Mucosa of stomach (tissue), 1 donor: ENCODE results near the gene GRK4.

Experiments used
- H3K27me3 ChIP-seq: one replicate; pipeline ENCODE4 v1.7.0; 2013; ENCODE audit warnings: mild to moderate bottlenecking, low read length; ENCODE audit not compliant: control insufficient read depth, insufficient read depth
- H3K36me3 ChIP-seq: one replicate; pipeline ENCODE4 v1.7.0; 2013; ENCODE audit warnings: low read length; ENCODE audit not compliant: control insufficient read depth, insufficient read depth
- H3K4me1 ChIP-seq: one replicate; pipeline ENCODE4 v1.7.0; 2013; ENCODE audit warnings: mild to moderate bottlenecking, low read length; ENCODE audit not compliant: control insufficient read depth, insufficient read depth
- H3K4me3 ChIP-seq: one replicate; pipeline ENCODE4 v1.7.0; 2013; ENCODE audit warnings: low read length
- H3K9ac ChIP-seq: one replicate; pipeline ENCODE4 v1.7.0; 2013; ENCODE audit warnings: mild to moderate bottlenecking, low read length, moderate library complexity
- H3K9me3 ChIP-seq: one replicate; pipeline ENCODE4 v1.7.0; 2013; ENCODE audit warnings: mild to moderate bottlenecking, low read length, moderate library complexity; ENCODE audit not compliant: control insufficient read depth
- donor health status: Pancreatic carcinoma.

The GRK4 gene

GRCh38 chr4:3035249-3035648, 71.9 kb downstream of the GRK4 start:
- Histone ChIP-seq H3K9me3 (no peaks in the 10 kb centered on the region), H3K4me1 (peaks cover 20% of the 10 kb centered on the region), H3K9ac (no peak overlapping the region), H3K36me3 (no peaks in the 10 kb centered on the region), H3K27me3 (peaks cover 10% of the 10 kb centered on the region), H3K4me3 (no peak overlapping the region)

GRCh38 chr4:3035674-3036073, 72.3 kb downstream of the GRK4 start:
- Histone ChIP-seq H3K9me3 (no peaks in the 10 kb centered on the region), H3K4me3 (no peak overlapping the region), H3K9ac (no peak overlapping the region), H3K36me3 (no peaks in the 10 kb centered on the region), H3K27me3 (peaks cover 12% of the 10 kb centered on the region), H3K4me1 (peaks cover 20% of the 10 kb centered on the region)

GRCh38 chr4:3036131-3036952, 73.0 kb downstream of the GRK4 start:
- Histone ChIP-seq H3K4me3 (no peak overlapping the region), H3K36me3 (no peaks in the 10 kb centered on the region), H3K9me3 (no peaks in the 10 kb centered on the region), H3K9ac (no peak overlapping the region), H3K4me1 (peaks cover 19% of the 10 kb centered on the region), H3K27me3 (peaks cover 10% of the 10 kb centered on the region)

- H3K4me3 ChIP-seq = no peak overlapping the region
- no peaks in the 10 kb centered on the region for H3K36me3 ChIP-seq
- H3K9me3 ChIP-seq = no peaks in the 10 kb centered on the region
- peaks cover 10% of the 10 kb centered on the region for H3K27me3 ChIP-seq
- H3K4me1 ChIP-seq = peaks cover 26% of the 10 kb centered on the region
- H3K9ac ChIP-seq = no peak overlapping the region
These were observed 74.6 kb downstream of the GRK4 start for GRCh38 chr4:3037957-3038461.

GRCh38 chr4:3039706-3040366, 76.5 kb downstream of the GRK4 start:
- Histone ChIP-seq H3K9ac (no peak overlapping the region), H3K4me3 (no peak overlapping the region), H3K9me3 (no peaks in the 10 kb centered on the region), H3K27me3 (peaks cover 10% of the 10 kb centered on the region), H3K36me3 (no peaks in the 10 kb centered on the region), H3K4me1 (peaks cover 26% of the 10 kb centered on the region)

- Histone ChIP-seq H3K36me3 (no peaks in the 10 kb centered on the region), H3K4me3 (no peak overlapping the region), H3K9ac (peak overlapping the region; percentile 38), H3K9me3 (no peaks in the 10 kb centered on the region), H3K27me3 (peaks cover 10% of the 10 kb centered on the region), H3K4me1 (peaks cover 26% of the 10 kb centered on the region)
These were observed 77.3 kb downstream of the GRK4 start for GRCh38 chr4:3040452-3041191.

GRCh38 chr4:3041192-3042142, 78.1 kb downstream of the GRK4 start:
- Histone ChIP-seq H3K4me1 (peaks cover 26% of the 10 kb centered on the region), H3K9me3 (no peaks in the 10 kb centered on the region), H3K9ac (peak overlapping the region; percentile 38), H3K27me3 (peaks cover 9% of the 10 kb centered on the region), H3K4me3 (peak overlapping the region; percentile 17), H3K36me3 (no peaks in the 10 kb centered on the region)

GRCh38 chr4:3042226-3042625, 78.9 kb downstream of the GRK4 start:
- Histone ChIP-seq H3K9me3 (no peaks in the 10 kb centered on the region), H3K4me3 (peak overlapping the region; percentile 17), H3K9ac (peak overlapping the region; percentile 38), H3K27me3 (peaks cover 4% of the 10 kb centered on the region), H3K4me1 (peaks cover 26% of the 10 kb centered on the region), H3K36me3 (no peaks in the 10 kb centered on the region)

GRCh38 chr4:3043282-3044020, 80.1 kb downstream of the GRK4 start:
- no peaks in the 10 kb centered on the region for H3K9me3 ChIP-seq
- no peak overlapping the region for H3K4me3 ChIP-seq

GRCh38 chr4:3044870-3045819, 81.8 kb downstream of the GRK4 start:
- H3K9me3 ChIP-seq = no peaks in the 10 kb centered on the region
- H3K4me3 ChIP-seq = no peak overlapping the region
- H3K36me3 ChIP-seq = no peaks in the 10 kb centered on the region
- H3K4me1 ChIP-seq = peaks cover 19% of the 10 kb centered on the region
- peaks cover 4% of the 10 kb centered on the region for H3K27me3 ChIP-seq
- H3K9ac ChIP-seq = no peak overlapping the region

More at GRCh38 chr4:3043282-3044020, 80.1 kb downstream of the GRK4 start:
- no peak overlapping the region for H3K9ac ChIP-seq
- peaks cover 19% of the 10 kb centered on the region for H3K4me1 ChIP-seq
- no peaks in the 10 kb centered on the region for H3K36me3 ChIP-seq
- peaks cover 4% of the 10 kb centered on the region for H3K27me3 ChIP-seq
